GM18517 (cell line): ENCODE results near the gene SDF2.
"Not testable (repeated sequence)": the region's sequence is repeated elsewhere in the genome, so short reads cannot be mapped to it uniquely, and the experiment has no call there.

Experiments
- ATAC-seq: cut with Tn5 transposase; IDR thresholded peaks from one replicate; pipeline ENCODE4 v1.9.1; 2021; ENCODE audit warnings: mild to moderate bottlenecking, moderate library complexity; ENCODE audit not compliant: unreplicated experiment

SDF2 gene

DNA sequence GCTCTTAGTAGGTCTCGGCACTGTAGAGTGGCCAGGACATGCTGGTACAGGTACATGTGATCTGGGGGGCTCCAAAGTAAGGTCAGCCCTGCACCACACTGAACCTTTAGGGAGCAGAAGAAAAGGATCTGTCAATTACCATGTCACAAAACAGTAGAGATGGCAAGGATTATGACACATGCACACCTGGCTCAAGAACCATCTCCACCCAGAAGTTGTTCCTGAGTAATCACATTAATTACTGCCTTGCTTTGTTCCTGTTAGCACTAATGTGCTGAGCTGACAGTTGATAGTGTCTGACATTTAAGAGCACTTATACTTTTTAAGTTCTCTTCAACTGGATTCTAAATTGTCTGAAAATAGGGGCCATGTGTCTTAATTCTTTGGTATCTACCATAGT is 26.2 kb downstream of the SDF2 start:
- no peak for ATAC-seq

DNA sequence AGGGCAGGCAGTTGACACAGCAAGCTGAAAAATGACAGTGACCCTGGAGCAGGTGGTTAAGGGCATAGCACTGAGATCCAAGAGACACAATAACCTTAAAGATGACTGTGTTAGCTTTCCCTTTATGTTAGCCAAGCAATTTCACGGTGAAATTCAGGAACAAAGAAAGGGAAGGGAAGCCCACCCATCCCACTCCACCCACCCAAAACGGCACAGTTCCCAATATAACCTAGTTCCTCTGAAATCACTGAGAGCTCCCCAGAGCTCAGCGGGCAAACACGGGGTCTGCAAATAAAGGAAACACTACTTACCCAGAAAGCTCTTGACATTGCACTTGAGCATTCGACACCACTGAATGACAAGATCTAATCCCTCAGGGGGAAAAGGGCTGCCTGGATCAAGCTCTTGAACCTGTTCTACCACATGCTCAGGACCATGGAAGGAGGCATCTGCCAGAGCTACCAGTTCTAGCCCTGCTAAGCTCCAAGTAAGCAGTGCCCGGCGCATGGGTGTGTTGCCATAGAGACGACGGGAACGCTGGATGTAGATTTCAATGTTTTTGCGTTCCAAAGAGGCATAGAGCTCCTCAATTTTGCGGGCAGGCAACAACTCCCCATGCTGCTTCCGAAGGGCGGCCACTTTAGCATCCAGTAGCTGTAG is 27.4 kb downstream of the SDF2 start:
- ATAC-seq: no peak

DNA sequence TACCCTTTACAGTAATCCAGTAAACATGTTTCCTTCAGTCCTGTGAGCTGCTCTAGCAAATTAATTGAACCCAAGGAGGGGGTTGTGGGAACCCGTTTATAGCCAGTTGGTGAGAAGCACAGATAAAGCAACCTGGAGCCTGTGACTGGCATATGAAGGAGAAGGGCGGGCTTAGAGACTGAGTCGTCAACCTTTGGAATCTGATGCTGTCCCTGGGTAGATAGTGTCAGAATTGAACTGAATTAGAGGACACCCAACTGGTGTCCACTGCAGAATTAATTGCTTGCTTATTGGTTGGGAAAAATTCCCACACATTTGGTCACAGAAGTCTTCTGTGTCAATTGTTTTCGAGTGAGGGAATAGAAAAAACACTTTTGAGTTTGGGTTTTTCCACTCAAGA is 34.9 kb downstream of the SDF2 start:
- ATAC-seq: no peak

DNA sequence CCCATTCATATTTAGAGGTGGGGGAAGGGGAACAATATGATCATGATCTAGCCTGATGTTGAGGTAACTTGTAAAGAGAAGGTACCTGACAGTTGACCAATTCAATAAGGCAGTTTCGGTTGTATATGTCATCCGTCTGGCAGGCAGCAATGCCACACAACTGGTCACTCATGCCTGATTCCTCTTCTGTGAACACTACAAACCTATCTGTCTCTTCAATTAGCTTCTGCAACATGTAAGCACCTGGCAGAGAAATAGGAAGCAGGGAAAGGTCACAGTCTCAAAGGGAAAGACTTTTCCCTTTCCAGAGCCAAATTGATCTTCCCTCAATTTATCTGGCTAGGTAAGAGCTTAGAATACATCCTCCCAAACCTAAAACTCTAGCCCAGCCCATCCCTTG is 37.6 kb downstream of the SDF2 start:
- no peak for ATAC-seq

DNA sequence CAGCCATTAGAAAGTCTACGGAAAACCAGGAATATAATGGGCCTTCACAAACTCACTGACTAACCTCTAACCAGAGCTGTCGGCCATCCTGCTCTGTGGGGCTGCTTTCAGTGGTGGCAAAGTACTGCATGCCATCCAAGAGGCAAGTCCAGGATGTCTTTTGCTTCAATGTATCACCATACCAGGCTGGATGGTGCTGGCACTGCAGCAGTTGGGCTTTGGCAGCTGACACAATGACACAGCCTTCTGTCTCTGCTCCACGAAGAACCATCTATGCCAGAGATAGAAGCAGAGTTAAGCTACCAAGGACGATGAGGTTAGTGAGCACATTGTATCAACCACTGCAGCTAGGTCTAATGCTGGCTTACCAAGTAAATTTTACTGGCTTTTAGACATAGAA is 38.0 kb downstream of the SDF2 start:
- ATAC-seq: no peak

DNA sequence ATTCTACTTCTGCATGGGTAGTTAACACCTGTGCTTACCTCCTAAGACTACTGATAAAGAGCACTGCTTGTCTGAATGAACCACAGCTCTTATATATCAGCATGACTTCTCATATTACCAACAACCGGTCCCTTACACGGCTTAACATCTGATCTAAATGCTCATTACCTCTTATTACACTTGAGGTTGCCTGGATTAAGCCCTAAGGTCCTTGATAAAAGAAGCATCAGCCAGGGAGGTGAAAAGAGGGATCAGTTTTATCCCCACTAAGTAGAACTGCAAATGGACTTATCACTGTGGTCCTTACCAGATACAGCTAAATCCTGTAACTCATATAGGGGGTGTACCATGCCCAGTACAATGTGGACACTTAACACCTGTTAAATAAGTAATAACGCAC is 39.5 kb downstream of the SDF2 start:
- no peak for ATAC-seq

DNA sequence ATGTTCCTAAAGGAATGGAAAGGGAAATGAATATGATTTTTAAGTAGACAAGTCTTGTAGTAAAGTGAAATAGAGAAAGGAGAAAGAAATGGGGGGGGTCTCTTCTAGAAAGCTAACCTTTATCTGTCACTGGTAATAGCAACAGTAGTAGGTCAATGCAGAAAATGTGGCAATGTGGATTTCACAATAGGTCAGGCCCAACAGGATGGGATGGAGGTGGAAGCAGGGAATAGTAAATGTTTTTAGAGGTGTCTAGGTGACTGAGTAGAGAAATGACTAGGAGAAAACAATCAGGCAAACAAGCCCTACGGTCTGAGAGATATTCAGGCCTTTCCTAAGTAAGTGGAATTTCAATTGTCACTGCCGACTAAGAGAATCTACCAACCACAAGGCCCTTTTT is 41.7 kb downstream of the SDF2 start:
- no peak for ATAC-seq

DNA sequence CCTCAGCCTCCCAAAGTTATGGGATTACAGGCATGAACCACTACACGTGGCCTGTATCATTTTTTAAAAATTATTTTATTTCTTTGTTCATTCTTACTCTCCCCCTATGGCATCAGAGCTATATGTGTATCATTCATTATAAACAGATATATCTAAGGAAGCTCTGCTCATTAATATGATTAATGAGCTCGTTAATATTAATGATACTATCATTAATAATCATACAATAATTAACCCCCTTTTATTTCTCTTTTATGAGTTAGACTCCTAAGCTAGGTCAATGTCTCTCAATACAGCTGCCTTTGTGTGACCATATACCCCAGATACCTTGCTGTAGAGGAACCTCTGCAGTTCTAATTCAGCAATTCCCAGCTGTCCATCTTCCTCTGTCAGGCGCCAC is 43.2 kb downstream of the SDF2 start:
- ATAC-seq: no peak

DNA sequence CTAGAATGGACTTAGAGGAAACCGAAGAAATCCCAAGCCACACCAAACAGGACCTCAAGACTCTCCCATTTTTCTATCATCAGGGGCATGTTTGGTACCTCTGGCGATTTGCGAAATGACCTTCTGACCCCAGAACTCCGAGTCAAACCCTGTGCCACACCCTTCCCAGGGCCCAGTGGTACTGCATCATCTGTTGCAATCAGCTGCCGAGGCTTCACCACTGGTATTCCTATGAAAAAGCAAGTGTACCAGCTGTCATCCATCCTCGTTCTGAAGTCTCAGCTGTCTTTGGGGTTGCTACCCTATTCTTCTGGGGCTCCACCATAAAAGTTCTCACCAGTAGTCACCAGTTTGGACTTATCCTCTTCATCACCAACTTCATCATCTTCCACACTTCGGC is 45.4 kb downstream of the SDF2 start:
- no peak for ATAC-seq

DNA sequence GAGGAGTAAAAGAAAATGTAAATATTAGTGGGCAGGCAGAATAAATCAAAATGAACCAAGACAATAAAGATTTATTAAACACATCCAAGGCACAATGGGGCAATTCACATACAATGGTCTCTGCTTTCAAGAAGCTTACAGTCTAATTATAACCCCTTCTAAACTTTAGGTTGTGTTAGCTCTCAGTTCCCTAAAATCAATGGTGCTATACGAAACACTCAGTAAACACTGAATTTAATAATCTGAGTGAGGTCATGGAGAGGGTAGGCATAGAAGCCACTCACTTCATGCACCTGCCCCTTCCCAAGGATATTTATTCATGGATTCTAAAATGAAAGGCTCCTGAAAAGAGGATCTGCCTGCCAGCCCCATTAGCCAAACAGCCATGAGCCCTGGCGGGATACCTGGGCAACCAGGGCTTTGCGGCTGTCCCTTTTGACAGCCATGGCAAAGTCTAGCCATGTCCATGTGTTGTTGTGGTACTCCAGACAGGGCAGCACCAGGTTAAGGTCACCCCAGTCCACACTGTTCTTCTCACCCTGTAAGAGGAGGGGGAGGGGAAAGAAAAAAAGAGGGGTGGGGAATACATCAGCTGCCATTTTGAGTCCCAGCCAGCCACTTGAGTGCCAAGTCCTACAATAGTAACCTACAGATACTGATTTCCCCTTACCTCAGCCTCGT is 46.3 kb downstream of the SDF2 start:
- ATAC-seq: no peak

DNA sequence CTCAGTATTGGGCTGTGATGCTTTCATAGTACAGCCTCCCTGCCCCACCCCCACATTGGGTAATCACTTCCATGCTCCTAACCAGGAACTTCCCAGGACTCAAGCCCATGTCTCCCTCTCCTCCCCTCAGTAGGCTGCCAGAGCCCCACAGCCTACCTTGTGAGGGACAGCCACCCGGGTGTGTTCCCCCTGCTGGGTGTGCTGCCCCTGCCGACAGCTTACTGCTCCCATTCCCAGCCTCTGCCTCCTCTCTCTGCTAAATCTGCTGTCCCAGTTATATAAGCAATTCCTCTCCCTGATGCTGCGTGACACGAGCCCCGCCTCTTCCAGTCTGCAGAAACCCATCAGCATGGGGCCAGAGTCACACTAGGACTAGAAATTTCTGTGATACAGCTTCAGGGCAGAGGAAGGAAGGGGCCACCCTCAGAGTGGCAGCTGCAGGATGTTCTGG is 47.8 kb downstream of the SDF2 start, which contains the start of gene RSKR:
Gene RSKR (minus strand): TSS at position 255 of the 451 bp plus-strand sequence. CDS start 24 bp downstream, at position 231.
- ATAC-seq: no peak

DNA sequence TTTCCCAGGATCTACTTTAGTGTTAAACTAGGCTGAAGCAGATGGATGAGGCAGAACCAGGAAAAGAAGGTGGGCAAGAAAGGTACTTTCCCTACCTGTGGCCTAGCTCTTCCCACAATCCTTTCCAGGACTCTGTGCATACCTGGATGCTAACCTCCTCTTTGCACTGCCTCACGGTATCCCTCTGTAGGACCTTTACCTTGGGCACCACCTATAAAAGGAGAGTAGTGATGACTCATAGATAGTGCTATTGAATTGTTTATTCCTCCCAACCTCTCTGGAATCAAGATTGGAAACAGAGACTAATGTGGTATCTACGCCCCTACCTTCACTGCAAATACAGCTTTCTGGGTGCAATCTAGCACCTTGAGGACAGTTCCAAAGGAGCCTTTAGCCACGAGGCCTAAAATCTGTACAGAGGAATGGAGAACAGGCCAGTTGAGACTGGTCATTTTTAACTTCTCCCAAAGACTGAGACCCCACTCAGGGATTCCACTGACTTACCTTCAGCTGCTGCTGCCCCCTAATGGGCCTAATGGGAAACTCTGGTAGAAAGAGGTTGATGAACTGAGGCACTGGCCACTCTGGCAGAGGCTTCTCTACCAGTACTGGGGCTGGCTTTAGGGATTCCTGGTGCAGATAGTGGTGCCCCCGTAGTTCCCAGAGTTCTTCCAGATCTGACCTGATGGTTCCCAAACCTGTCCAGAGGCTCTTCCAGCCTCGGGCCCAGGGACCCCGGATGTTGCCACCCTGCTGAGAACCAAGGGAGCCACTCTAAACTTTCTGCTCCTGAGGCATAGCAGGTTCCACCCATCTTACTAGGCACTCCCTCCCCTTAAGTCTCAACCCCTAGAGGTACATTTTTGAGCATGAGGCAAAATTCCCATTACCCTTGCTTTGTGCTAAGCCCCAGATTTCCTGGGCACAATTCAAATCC is 48.5 kb downstream of the SDF2 start:
- no peak for ATAC-seq

DNA sequence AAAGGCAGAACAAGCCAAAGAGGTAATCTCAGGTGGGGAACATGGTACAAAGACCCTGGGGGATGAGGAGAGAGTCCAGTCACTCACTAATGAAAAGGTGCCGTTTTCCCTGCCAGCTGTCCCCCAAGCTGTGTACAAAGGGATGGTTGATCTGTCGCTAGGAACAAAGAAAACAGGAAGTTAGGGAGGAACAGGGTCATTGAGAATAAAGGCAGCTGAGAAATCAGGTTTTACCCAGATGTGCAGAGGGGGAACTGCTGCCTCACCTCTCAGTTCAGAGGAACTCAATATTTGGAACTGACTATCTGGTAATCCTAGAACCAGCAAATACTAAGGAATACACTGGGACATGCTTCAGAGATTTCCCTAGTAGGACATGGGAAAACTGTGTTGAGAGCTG is 49.2 kb downstream of the SDF2 start:
- ATAC-seq: no peak

DNA sequence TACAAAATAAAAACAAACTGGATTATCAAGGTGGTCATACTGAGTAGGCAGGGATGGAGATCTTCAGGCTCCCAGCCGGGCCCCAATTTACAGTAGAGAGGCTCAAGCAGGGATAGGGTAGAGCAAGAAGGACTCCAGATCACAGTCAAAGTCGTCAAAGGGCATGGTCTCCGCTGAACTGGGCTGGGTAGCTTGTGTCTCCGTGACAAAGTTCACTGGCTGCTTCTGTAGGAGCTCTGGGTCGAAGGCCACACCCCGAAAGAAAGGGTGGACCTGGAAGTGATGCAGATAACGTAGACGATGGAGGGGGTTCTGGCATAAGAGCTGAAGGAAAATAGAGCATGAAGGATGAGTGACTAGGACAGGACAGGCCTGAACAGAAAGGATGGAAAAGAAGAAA is 51.3 kb downstream of the SDF2 start:
- no peak for ATAC-seq

DNA sequence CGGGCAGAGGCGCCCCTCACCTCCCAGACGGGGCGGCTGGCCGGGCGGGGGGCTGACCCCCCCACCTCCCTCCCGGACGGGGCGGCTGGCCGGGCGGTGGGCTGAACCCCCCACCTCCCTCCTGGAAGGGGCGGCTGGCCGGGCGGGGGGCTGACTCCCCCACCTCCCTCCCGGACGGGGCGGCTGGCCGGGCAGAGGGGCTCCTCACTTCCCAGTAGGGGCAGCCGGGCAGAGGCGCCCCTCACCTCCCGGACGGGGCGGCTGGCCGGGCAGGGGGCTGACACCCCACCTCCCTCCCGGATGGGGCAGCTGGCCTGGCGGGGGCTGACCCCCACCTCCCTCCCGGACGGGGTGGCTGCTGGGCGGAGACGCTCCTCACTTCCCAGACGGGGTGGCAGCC is 57.7 kb downstream of the SDF2 start:
- not testable (repeated sequence) for ATAC-seq

DNA sequence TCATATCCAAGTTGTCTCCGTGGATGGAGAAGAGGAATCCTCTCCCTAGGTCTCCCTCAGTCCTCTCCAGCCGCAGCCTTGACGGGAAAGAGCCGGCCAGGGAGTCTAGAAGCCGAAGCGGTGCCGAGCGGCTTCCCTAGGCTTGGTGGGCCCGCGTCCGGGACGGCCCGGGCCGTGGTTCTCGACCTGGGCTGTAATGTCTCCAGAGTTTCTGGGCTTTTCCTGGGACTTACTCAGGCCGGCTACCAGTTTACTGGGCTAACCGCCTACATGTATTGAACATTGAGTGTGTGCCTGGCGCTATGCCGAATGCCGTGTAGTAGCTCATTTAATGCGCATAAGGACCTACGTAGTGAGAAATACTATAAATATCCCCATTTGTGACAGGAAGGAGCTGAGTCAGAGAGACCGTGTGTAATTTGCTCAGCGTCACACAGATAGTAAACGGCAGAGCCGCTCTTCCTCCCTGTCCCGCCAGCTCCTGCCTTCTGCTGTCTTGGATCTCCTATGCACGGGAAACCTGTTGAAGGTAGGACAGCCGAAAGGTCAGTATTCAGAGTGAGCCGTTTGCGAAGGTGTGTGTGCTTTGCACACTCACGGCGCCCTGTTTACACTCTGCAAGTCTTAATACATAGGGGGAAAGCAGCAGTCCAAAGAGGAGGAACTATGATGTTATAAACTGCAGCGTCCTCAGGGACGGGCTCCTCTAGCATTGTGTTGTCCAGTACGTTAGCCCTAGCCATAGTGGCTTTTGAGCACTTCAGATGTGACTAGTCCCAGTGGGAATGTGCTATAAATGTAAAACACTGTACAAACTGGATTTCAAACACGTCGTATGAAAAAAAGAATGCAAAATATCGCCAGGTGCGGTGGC is 62.2 kb downstream of the SDF2 start:
- peak; percentile 54 for ATAC-seq

DNA sequence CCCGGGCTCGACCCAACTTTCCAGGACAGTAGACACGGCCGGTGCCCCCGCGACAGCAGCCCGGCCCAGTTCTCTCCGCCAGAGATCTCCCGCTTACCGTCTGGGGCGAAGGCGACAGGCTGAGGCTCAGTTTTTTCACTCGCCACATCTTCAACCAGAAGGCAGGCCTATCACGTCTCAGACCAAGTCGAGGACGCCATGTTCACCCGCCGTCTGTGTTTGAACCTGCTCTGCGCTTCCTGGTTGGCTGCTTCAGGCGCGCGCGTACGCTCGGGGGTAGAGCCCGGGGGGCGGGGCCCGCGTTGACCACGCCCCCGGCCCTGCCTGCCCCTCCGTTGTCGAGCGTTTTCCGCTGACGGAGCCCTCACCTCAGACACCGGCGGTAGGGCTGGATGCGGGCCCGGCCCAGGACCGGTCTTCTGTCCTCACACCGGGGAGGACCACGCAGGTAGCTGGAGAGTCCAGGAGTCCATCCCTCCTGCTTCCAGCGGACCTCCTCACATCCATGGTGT is 62.9 kb downstream of the SDF2 start, which contains the start of gene SPAG5:
Gene SPAG5 (minus strand): TSS at position 227 of the 512 bp plus-strand sequence. CDS start 79 bp downstream, at position 148.
- peak; percentile 56 for ATAC-seq

DNA sequence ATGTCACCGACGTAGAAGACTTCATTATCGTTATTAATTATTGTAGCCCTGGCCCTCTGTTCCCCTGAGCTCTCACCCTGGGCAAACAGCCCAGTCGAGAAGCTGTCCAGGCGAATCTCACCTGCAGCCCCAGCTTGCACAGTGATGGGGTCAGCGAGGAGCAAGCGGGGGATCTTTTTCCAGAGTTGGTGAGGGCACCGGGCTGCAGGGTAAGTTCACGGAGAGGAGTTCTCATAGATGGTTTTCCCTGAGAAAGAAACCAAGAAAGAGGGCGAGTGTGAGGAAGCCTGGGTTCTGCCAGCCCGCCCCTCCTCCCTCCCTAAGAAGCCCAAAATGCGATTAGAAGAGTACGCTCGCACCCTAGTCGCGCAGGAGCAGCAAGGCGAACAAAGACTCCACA is 63.3 kb downstream of the SDF2 start:
- no peak for ATAC-seq
